ENCODE measurements around the gene TRPM1.

Gene TRPM1

GRCh38 chr15:31083370-31083780 lies 18.1 kb downstream of the TRPM1 start:
- no peak for DNase-seq (ENCODE audit: low read depth in 4 of 4, low spot score in 1 of 4)

- no peak for DNase-seq (ENCODE audit: low read depth in 4 of 4, low spot score in 1 of 4)
Observed at GRCh38 chr15:31082771-31083369, 18.7 kb downstream of the TRPM1 start.

DNA sequence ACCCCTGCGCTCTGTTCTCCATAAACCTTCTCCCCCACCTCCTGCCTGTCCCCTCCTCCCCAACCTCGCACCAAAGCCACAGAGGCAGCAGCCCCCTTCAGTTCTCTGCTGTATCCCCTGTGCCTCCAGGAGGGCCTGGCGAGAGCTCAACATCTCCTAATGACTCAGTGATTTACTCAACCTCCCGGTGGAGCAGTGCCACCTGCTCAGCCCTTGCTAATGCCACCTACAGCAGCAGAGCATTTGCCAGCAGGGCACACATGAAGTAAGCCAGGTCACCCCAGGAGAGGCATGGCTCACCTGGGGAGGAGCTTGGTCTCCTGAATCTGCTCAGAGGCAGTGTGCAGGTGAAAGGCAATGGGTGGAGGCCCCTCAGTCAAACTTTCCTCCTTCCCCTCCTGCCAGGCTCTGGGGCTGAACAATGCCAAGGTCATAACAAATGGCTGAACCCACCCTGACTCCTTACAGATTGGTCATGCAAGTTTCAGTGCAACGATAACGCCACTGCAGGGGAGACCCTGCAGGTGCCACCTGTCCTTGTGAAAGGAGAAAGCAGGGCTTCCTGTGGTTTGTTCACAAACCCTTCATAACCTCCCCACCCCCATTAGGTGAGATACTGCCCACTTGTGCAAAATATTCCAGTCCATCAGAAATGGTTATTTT lies 19.8 kb downstream of the TRPM1 start:
- no peak for DNase-seq (ENCODE audit: low read depth in 4 of 4, low spot score in 1 of 4)

- no peak for DNase-seq (ENCODE audit: low read depth in 4 of 4, low spot score in 1 of 4)
Observed at GRCh38 chr15:31081056-31081455, 20.5 kb downstream of the TRPM1 start.

- peak in 2 of 4 experiments; percentile 10 to 15 for DNase-seq (ENCODE audit: low read depth in 4 of 4, low spot score in 1 of 4)
Observed at GRCh38 chr15:31080591-31081014, 20.9 kb downstream of the TRPM1 start.

- no peak for DNase-seq (ENCODE audit: low read depth in 4 of 4, low spot score in 1 of 4)
Observed at GRCh38 chr15:31079519-31079918, 22.0 kb downstream of the TRPM1 start.

GRCh38 chr15:31078471-31078870 lies 23.1 kb downstream of the TRPM1 start:
- DNase-seq (ENCODE audit: low read depth in 4 of 4, low spot score in 1 of 4) = no peak

DNA sequence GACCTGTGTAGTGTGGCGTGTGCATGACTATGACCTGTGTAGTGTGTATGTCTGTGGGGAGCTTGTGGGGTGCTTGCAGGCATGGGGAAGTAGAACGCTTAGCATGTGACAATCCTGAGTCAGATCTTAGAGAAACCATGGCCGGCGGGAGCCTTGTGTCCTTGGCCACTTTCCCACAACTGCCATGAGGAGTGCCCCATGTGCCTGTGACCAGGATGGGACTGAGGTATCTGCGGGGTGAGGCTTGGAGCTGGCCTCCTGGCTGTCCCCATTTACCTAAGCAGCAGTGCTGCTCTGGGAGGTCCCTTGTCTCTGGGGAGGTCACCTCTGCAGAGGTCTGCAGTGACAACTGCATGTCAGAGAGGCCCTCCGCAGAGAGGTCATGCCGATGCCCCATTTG lies 23.6 kb downstream of the TRPM1 start:
- no peak for DNase-seq (ENCODE audit: low read depth in 4 of 4, low spot score in 1 of 4)

DNA sequence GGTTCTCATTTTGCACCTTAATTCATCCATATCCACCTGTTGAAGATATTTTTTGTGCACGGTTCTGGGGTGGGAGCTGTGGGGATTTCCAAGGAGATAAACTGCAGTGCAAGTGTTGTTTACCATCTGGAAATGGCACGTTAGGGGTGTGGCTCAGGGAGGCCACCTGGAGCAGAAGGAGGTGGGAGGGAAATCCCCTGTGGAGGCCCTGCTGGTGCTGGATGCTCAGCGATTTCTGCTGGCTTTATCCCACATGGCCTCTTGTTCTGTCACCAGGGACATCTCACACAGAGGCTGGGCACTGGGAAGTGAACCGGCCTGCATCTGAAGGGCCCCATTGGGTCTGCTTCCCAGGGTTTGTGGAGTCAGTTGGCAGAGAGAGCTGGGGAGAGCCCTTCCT lies 24.3 kb downstream of the TRPM1 start:
- no peak for DNase-seq (ENCODE audit: low read depth in 4 of 4, low spot score in 1 of 4)

DNA sequence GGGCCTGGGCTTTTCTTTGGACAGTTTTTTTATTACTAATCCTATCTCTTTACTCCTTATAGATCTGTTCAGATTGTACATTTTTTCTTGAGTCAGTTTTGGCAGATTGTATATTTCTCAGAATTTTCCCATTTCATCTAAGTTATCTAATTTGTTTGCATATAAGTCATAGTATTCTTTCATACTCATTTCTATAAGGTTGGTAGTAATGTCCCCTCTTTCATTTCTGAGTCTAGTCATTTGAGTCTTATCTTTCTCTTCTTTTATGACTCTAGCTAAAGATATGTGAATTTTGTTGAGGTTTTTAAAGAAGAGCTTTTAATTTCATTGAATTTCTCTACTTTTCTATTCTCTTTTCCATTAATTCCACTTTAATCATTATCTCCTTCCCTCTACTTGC lies 27.2 kb downstream of the TRPM1 start:
- DNase-seq (ENCODE audit: low read depth in 4 of 4, low spot score in 1 of 4) = no peak

- DNase-seq (ENCODE audit: low read depth in 4 of 4, low spot score in 1 of 4) = no peak
Observed at GRCh38 chr15:31070867-31071266, 30.7 kb downstream of the TRPM1 start.

DNA sequence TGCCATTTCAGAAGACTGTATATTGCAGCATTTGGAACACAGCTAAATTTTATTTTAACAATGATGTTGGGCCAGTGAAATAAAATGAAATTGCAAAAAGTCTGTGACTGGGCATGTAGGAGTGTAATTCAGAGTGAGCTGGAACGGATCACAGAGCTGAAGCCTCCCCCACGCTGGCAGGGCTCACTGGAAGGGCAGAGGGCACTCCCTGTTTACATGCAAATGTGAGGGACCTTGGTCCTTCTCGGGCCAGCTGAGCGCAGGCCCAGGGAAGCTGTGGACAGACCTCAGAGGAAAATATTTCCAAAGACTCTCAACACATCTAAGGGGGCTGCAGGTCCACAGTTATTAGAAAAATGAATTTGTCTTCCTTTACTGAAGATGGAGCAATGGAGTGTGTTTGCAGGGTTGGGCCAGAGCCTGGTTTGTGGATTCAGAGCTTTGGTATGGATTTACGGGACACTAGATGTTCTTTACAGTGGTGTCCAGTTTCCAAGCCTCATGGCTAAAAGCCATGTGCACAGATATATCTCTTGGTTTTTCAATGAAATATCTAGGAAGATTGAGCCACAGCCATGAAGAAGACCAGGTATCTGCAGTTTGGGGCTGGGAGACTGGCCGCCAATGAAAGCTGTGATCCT lies 32.0 kb downstream of the TRPM1 start:
- no peak for DNase-seq (ENCODE audit: low read depth in 4 of 4, low spot score in 1 of 4)

- DNase-seq (ENCODE audit: low read depth in 4 of 4, low spot score in 1 of 4) = no peak
Observed at GRCh38 chr15:31067890-31068603, 33.5 kb downstream of the TRPM1 start.

- DNase-seq (ENCODE audit: low read depth in 4 of 4, low spot score in 1 of 4) = no peak
Observed at GRCh38 chr15:31065824-31066223, 35.7 kb downstream of the TRPM1 start.

- no peak for DNase-seq (ENCODE audit: low read depth in 4 of 4, low spot score in 1 of 4)
Observed at GRCh38 chr15:31062911-31063310, 38.6 kb downstream of the TRPM1 start.

DNA sequence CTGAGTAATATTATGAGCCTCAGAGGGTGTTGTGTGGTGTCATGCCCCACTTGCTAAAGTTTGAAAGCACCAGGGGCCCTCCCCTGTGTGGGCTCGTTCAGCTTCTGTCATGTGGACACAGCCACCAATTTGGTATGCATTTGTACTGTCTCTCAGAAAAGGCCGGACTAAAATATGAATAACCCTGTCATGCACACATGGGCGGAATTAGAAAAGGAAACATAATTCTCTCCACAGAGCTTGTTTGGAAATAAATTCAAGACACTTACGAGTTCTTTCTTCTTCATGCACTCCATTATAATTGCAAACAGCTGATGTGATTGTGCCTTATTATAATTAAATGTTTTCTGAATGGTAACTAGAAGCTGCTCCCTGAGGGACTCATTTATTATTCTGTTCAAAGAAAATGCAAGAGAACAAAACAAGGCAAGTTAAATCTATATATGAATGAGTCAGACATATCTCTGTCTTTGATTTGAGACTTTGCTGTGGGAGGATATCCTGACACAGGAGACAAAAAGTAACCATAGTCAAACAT lies 39.1 kb downstream of the TRPM1 start:
- DNase-seq (ENCODE audit: low read depth in 4 of 4, low spot score in 1 of 4) = no peak

GRCh38 chr15:31060429-31061140 lies 40.9 kb downstream of the TRPM1 start:
- DNase-seq (ENCODE audit: low read depth in 4 of 4, low spot score in 1 of 4) = no peak

DNA sequence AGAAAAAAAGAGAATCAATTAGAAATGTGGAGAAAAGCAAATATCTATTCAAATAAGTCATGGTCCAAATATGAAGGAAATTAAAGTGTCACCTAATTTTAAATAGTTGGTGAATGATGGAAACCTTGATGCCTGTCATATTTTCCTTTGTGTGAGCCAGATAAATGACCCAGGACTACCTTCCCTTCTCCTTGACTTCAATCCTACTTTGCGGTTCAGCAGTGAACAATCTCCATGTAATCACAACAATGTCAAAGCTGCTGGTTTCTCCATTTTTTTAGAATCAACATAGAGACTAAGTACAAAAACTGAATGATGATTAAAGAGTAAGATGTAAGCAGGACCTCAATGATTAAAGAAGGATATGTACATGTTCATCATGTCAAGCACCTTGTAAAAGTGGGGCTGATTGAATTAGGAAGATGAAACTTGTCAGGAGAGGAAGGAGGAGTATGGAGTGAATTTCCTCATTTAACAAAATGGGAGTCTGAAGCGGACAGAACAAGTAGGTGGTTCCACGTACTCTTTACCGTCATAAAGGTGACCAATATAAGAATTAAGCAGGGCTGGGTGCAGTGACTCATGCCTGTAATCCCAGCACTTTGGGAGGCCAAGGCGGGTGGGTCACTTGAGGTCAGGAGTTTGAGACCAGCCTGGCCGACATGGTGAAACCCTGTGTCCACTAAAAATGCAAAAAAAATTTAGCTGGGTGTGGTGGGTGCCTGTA lies 43.1 kb downstream of the TRPM1 start:
- no peak for DNase-seq (ENCODE audit: low read depth in 4 of 4, low spot score in 1 of 4)

DNA sequence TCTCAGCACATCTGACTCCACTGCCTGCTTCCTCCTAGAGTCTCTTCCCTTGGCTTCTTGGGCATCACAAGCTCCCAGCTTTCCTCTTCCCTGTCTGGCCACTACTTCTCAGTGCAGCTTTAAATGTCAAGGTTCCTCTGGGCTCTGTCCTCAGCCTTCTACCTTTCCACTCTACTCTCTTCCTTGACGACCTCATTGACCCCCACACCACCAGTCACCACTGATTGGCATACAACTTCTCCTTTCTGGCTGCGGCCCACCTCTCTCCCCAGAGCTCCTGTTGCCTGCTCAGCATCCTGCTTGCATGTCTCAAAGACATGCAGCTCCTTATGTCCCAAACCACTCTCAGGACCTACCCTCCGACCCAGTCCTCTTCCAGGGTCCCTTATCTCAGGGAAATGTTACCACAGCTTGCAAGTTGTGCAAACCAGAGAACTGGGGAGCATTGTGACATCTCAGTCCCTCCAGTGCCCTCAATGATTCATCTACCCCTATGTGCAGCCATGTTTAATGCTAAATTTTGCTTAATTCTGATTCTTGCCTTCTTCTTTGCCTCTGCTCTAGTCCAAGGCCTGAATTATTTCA lies 49.9 kb downstream of the TRPM1 start:
- DNase-seq (ENCODE audit: low read depth in 4 of 4, low spot score in 1 of 4) = no peak

- no peak for DNase-seq (ENCODE audit: low read depth in 4 of 4, low spot score in 1 of 4)
Observed at GRCh38 chr15:31050953-31051352, 50.6 kb downstream of the TRPM1 start.

All from stimulated activated CD4-positive, alpha-beta T cell treated with anti-CD3 and anti-CD28 coated beads, Interleukin-1b, Interleukin-23, amount 100 ng/mL, for 24 hours (primary cell).